HG03280 (cell line): ENCODE measurements around the gene DACT3.
"Not testable (repeated sequence)": the region's sequence is repeated elsewhere in the genome, so short reads cannot be mapped to it uniquely, and the experiment has no call there.

Experiments used
- ATAC-seq: cut with Tn5 transposase; IDR thresholded peaks from one replicate; pipeline ENCODE4 v1.9.1; 2021; ENCODE audit warnings: mild to moderate bottlenecking, moderate library complexity; ENCODE audit not compliant: unreplicated experiment

The DACT3 gene

DNA sequence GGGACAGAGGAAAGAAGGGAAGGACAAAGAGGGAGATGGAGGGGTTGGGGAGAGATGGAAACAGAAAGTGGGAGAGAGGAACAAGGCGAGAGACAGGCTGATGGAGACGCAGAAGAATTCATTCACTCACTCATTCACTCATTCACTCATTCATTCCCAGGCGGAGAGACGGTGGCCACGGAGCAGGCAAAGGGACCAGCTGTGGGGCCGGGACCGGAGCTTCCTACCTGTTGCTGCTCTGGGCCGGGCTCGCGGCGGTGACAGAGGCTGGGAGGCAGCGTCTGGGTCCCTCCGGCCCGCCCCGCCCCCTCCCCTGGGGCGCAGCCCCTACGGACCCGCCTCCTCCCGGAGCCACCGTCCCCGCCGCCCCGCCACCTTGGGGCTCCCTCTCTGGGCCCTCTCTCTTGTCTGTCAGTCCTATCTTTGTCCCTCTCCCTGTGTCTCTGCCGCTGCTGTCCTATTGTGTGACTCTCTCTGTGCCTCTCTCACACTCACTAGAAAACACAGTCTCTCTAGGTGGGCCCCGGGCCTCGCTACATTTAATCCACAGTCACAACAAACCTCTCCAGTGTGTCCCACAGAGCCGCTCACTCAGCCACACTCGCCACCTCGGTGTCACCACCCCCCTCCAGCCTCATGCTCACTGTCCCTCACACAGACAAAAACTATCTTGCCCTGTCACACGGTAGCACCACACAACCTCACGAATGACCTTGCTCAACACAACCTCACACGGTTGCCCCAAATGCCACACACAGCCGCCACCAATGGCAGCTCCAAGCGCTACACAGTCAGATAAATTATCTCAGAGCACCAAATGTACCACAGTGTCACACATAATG lies 24.8 kb downstream of the DACT3 start, which contains the start of gene GNG8:
GNG8 (minus strand) TSS at position 283 of the 842 bp plus-strand sequence. CDS start 1,520 bp downstream, outside the sequence.
- ATAC-seq, result no peak

DNA sequence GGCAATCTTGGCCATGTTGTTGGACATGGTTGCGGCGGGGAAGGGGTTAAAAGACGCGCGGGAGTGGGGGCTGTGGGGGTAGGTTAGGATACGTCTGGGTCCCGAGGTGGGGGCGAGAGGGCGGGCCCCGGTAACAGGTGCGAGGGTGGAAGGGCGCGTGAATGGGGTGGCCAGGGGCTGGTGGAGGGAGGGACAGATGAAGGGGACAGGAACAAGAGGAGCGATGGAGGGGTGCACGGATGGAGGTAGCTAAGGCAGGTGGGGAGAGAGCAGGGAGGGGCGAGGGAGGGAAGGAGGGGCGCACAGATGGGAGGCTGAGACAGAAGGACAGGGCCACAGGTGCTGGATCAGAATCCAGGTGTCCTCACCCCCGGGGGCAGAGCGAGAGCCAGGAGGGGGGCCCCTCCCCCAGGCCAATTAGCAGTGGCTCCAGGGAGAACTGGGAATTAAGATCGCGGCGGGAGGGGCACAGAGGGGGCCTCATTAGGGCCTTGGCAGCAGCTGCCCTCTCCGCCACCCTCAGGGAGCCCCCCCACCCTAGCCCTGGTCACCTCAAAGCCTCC lies 26.2 kb downstream of the DACT3 start:
- ATAC-seq, result no peak

DNA sequence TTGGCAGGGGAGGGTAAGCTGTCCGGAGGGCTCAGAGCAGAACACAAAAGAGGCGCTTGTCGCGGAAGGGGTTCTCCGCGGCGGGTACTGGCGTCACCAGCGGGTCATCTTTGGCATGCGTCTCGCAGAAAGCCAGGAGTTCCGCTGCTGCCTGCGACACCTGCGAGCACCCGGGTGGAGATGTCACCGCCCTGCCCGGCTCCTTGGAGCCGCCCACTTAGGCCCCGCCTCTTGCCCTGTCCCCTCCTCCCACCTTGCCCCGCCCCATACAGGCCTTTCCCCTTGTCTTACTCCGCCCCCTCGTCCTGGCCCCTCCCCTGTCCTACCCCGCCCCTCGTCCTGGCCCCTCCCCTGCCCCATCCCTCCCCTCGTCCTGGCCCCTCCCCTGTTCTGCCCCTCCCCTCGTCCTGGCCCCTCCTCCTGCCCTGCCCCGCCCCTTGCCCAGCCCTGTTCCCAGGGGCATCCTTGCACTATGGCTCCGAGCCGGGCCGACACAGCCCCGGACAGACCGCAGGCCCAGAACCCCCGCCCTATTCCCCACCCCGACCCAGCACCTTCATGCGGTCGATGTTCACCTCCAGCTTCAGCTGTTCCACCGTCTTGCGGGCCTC lies 26.8 kb downstream of the DACT3 start:
- peak; percentile 70 for ATAC-seq

DNA sequence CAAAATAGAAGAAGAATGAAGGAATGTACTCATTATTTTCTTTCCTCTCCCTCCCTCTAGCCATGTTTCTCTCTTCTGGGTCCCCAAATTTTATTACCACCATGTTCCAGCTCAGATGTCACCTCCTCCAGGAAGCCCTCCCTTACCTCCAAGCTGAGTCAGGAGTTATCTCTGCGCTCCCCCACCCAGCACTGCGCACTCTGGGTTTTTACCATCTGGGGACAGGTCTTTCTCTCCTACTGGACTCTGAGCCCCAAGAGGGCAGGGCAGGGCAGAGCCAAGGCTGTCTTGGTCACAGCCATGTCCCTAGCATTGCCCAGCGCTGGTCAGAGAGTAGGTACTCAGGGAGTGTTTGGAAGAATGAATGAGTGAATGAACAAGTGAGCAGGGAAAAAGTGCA lies 27.9 kb downstream of the DACT3 start:
- no peak for ATAC-seq

DNA sequence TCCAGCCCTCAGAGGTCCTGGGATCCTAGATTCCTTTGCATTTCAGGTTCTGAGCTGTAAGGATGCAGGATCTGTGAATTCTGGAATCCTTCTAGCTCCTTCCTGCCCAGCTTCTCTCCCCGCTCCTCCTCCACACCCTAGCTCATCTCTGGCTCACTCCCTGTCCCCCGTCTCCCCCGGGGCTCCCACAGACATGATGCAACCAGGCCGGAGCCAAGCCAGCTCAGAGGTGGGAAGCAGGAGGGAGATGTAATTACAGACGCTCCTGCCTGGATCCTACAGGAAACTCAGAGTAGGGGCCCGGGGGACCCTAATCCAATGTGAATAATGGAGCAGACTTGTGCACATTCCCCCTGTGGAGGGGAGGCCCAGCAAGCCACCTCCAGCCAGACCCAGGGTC lies 29.5 kb downstream of the DACT3 start:
- no peak for ATAC-seq

DNA sequence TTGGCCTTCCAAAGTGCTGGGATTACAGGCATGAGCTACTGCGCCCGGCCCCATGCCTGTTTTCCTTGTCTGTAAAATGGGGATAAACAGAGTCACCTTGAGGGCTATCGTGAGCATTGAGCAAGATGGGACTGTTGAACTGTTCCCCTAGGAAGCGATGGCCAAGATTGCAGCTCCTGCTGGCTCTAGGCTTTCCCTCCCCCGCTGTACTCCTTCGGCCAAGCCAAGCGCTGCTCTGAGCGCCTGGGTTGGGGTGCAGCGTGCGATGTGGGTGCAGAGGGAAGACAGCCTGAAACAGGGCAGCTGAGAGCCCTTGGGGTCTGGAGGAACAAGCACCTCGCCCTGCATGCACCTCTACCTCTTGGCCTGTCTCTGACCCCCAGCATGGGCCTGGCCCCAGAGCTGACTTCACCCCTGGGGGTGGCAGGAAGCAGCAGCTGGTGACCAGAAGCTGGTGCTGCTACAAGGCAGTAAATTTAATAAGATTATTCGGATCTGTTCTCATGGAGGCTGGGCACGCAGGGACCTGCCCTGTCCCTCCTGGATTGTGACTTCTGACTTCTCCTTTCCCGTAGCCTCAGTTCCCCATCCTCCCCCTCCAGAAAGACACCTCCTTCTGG lies 30.3 kb downstream of the DACT3 start:
- no peak for ATAC-seq

DNA sequence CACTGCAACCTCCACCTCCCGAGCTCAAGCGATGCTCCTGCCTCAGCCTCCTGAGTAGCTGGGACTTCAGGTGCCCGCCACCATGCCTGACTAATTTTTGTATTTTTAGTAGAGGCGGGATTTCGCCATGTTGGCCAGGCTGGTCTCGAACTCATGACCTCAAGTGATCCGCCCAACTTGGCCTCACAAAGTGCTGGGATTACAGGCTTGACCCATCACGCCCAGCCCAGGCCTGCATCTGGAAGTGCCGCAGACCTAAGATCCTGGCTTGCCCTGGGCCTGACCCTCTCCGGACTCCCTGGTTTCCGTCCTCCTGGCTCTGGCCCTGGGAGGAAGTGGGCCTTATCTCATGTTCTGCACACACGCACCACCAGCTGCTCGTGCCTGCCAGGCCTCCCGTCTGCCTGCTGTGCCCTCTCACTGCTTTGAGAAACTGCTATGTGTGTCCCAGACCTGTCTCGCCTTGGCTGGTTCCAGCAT lies 31.4 kb downstream of the DACT3 start:
- no peak for ATAC-seq

DNA sequence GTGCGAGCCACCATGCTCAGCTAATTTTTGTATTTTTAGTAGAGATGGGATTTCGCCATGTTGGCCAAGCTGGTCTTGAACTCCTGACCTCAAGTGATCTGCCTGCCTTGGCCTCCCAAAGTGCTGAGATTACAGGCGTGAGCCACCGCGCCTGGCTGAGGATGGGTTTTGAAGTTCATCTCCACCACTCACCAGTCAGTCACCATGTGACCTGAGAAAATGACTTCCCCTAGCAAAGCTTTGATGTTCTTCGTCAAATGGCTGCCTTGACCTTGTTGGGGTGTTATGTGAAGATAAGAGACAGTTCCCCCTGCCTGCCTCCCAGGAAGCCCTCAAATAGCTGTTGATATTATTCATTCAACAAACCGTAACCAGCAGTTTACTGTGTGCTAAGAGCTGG lies 32.0 kb downstream of the DACT3 start:
- ATAC-seq, result not testable (repeated sequence)

DNA sequence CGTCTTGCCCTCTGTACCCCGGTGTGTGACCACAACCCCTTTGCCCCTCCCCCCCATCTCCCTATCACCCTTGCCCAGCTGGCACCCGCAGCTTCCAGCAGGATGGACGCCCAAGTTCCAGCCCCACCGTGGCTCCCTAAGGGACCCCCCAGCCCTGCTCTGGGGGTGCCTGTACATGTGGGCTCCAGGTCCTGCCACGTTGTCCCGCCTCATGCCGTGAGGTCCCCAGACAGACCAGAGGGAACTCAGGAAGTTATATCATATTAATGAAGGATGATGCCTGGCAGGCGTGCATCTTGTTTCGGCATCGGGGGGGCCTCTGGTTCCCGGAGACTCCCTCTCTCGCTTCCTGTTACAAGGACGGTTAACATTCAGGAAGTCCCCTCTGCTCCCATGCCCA lies 34.5 kb downstream of the DACT3 start:
- no peak for ATAC-seq

DNA sequence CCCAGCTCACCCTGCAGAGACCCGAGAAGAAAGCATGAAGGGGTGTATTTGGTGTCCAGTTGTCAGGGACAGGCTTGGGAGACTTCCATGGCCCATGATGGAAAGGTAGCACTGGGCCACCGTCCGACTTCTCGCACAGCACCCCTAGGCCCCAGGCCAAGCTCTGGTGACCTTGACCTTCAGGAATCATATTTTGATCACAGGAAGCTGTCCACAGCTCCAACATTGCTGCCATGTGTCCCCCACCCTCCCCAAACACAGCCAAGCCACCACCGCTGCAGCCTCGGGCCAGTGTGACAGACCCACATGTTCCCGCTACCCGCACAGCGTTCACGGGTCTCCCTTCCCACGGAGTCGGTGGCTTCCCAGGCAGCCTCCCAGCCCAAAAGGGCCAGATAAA lies 35.3 kb downstream of the DACT3 start:
- no peak for ATAC-seq

DNA sequence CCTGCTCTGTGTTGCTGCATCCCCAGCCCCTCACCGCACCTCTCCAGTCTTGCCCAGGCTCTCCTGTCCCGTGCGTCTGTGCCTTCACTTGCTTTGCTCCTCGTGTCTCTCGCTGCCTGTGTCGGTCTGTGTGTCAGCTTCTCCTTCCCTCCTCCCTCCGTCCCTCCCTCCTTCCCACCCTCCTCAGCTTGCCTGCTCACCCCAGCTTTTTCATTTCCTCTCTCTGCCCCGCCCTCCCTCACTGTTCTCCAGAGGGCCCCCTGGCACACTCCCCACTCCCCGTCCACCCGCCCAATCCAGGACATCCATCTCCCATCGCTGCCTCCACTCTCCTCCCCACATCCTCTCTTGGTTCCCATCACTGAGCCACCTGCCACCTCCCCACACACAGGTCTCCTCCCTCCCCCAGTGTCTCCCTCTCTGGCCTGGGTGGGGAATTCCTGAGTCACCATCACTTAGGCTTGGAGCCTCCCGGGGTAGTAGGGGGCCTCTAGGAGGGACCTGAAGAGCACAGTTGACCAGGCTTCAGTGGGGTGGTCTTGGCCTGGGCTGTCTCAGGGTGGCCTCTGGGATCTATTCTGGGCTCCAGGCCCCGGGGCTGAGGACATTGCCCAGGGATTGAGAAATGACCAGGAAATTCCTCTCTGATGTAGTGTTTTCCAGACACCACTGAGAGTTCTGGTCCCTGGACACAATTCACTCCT lies 35.9 kb downstream of the DACT3 start, which contains the start of gene PTGIR:
PTGIR (minus strand) TSS at position 132 of the 704 bp plus-strand sequence. CDS start 864 bp downstream, outside the sequence.
- no peak for ATAC-seq

DNA sequence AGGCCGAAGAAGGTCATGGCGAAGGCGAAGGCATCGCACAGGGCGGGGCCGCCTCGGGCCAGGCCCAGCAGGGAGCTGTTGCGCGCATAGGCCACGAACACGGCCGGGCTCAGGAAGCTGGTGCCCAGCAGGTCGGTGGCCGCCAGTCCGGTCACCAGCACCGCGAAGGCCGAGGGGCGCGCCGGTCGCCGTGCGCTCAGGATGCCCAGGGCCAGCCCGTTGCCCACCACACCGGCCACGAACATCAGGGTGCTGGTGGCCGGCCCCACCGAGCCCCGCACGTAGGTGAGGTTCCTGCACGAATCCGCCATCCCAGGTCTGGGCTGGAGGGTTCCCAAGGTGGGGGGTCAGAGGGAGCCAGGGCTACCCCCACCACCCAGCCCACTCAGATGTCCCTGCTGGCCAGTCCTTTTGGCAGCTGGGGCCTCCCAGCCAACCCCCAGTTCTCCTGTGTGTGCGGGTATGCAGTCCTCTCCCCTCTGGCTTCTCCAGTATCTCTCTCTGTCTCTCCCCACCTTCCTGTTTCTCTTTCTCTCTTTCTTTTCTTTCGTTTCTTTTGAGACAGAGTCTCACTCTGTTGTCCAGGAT lies 37.0 kb downstream of the DACT3 start:
- no peak for ATAC-seq

DNA sequence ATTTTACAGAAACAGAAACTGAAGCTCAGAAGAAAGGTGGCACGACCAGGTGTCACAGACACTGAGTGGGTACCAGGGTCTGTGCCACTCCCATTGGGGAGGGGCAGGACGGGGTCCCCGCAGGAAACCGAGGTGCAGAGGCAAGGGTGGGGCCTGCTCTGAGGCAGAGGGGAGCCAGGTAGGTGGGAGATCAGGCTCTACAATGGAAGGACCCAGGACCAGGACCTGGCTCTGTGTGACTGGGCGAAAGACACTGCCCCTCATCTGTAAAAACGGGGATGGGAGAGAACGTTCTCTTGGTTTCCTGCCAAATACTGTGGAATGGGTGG lies 38.9 kb downstream of the DACT3 start:
- no peak for ATAC-seq

DNA sequence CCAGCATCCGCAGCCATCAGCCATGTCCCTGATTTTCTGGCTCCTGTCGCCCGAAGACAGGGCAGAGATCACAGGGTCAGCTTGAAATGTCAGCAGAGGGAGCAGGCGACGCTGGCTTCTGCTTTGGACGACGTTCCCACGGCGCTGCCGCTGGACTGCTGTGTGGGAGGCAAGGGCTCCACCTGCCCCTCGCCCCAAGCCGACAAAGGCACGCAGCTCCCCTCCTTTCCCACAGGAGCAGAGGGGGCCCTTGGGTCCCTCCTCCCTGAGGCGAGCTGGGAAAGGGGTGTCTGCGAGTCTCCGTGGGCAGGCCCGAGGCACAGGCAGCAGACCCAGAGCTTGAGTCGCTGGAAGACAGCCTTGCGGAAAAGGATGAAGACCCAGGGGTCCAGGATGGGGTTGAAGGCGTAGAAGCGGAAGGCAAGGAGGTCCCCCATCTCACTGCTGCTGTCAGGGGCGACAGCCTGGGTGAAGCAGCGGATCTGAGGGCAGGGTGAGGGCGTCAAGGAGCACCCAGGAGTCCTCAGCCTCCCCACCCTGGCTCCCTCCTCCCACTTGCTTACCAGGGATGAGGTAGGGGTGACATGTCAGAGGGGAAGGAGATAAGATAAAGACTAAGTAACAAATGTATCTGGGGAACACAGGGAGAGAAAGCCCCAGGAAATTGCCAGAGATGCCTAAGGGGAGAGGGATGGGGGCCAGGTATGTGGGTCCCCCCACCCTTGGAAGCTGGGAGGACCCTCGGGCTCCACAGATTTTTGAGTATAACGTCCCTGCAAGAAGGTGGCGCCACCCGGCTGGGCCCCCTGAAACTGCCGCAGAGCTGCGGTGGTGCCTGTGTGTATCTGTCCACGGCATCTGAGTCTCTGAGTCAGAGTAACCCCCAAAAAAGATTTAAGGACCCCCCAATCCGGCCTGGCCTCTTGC lies 39.5 kb downstream of the DACT3 start:
- ATAC-seq, result no peak

DNA sequence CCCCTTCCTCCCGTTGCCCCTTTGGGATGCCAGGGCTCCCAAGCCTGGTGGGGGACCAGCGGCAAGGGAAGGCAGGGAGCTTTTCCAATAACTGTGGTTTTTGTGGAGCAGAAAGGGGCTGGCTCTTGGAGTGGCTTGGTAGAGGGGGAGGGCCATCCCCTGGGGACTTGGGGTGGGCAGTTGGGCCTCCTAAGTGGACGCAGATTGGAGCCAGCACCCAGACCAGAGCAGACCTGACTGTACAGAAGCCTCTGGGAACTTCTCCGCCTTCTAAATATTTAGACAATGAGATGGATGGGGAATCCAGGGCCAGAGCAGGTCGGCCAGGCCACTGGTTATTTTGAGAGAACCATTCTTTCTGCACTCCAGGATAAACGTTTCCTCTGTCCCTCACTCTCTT lies 40.3 kb downstream of the DACT3 start:
- no peak for ATAC-seq

DNA sequence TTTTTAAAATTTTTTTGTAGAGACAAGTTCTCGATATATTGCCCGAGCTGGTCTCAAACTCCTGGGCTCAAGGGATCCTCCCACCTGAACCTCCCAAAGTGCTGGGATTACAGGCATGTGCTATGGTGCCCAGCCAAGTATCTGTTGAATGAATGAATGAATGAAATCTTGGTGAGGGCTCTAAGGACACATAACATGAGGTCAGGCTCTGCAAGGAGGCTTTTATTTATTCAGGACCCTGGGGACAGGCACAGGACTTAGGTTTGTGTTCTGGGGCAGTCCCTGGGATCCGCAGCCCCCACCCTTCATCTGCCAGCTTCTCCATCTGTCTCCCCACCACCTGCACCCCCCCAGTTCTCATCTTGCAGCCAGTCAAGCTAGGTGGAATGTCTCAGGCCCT lies 40.7 kb downstream of the DACT3 start:
- no peak for ATAC-seq

DNA sequence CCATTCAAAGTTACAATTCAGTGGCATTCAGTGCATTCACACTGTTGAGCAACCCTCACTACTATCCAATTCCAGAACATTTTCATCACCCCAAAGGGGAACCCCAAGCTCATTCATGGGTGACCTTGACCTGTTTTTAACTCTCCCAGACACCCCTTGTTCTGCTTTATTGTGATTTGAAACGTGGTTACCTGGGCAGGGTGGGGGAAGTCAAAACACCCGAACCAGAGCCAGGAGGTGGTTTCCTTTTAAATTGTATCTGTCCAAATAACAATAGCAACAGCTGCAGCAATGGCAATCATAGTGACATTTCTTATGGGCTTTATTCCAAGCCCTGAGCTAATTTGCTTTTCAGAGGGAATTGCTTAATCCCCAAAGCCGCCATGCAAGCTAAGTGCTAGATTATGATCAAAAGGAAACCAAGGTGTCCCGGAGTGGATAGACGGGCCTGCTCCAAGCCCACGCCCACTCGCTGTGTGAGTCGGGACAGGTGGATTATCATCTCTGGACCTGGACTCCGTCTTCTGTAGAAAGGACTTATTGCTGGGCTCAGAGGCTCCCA lies 42.2 kb downstream of the DACT3 start:
- no peak for ATAC-seq

DNA sequence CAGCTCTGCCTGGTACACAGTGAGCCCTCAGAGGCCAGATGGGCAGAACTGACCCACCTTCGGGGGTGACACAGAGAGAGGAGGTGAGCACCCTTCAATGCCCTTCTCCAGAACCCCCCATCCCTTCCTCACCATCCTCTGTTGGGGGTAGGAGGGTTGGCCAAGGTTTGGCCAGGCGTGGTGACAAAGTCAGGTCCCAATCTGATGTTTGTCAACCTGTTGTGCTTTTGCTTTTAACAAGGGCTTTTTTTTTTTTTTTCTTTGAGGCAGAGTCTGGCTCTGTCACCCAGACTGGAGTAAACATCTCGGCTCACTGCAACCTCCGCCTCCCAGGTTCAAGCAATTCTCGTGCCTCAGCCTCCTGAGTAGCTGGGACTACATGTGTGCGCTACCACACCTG lies 43.4 kb downstream of the DACT3 start:
- no peak for ATAC-seq

DNA sequence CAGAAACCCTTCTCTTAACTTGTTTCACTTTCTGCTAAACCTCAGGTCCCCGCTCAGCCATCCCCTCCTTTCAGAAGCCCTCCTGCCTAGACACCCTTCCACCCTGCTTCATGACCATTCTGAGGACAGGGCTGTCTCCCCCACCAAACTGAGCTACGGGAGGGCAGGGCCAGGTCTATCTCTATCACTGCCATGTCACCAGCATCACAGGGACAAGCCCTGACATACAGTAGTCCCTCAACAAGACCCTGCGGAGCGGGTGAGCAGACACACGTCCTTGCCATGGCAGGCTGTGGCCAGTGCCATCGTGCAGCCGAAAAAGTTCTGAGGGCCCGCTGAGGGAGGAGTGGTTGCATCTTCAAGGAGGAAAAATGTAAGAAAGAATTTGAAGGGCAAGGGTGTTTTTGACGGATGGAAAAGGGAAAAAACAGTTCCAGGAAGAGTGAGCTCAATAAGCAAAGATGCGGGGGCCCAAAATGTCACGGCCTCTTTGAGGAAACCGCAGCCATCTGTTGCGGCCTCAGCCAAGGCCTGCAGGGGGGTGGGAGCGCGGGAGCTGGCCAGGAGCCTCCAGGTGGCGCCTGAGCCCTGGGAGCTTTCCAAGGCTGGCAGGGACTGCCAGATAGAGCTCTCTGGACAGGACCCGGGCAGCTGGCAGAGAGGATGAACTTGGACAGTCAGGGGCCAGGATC lies 44.2 kb downstream of the DACT3 start:
- ATAC-seq, result no peak
